ENCODE results near the gene CA9.

The CA9 gene

DNA sequence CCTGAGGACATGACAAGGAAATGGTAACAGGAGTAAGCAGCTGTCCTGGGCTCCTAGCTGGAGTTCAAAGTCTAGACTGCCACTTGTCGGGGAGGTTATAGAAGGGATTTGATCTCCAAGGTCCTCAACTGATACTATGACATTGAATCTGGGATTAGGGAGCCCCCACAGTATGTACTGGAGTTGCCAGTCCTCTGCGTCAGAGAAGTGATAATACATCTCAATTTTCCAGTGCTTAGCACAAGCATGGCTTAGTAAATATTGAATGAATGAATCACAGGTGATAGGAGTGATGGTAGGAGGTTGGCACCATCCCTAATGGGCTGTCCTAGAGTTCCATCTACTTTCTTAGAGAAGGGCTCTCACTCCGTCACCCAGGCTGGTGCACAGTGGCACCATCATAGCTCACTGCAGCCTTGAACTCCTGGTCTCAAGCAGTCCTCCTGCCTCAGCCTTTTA is 22.2 kb downstream of the CA9 start:
- no peak for DNase-seq

GRCh38 chr9:35696520-35697215 is 22.9 kb downstream of the CA9 start:
- DNase-seq = peak in 2 of 4 experiments; percentile 14 to 23

DNA sequence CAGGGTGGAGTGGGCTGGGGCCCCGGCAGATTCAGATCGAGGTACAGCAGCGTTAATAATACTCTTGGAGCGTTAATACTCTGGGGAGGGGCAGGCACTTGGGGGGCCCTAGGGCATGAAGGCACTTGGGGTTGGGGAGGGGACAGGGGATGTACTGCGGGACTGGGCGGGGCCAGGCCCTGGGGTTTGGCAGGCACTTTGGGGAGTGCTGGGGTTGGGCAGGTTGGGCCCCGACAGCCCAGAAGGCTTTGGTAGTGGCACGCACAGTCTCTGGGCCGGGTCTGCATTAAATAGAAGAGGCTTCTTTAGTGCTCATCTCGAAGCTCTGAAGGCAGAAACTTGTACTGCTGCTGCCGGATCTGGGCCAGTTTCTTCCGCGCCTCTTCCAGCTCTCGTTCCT is 23.8 kb downstream of the CA9 start:
- DNase-seq = no peak

GRCh38 chr9:35698231-35698630 is 24.5 kb downstream of the CA9 start:
- DNase-seq = no peak

GRCh38 chr9:35700031-35700430 is 26.3 kb downstream of the CA9 start:
- no peak for DNase-seq

- no peak for DNase-seq
Observed at GRCh38 chr9:35700942-35701341, 27.2 kb downstream of the CA9 start.

- no peak for DNase-seq
Observed at GRCh38 chr9:35702696-35703095, 29.0 kb downstream of the CA9 start.

- DNase-seq = no peak
Observed at GRCh38 chr9:35703906-35704672, 30.4 kb downstream of the CA9 start.

- no peak for DNase-seq
Observed at GRCh38 chr9:35705372-35705771, 31.6 kb downstream of the CA9 start.

DNA sequence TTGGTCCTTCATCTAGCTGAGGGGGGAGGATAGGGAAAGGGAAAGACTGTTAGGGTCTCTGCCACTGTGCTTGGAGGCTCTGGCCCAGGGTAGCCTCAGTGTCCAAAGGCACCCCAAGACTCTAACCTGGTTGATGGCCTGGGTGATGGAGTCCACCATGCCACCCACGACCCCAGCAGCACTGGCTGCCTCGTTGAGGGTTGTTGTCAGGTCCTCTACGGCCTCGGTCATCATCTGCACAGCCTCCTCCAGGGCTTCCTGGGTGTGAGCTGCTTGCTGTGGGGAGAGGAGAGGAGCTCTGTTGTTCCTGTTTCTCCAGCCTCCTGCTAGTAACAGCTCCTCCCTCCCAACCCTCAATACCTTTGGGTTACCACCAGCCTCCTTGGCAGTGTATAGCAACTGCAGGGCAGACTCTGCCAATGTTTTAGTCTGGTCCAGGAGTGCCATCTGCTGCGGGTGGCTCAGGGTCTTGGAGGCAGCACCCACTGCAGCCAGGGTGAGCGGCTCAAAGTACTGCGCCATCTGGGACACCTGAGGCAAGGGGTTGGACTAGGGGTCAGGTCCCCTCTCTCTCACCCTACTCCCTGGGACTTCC is 32.2 kb downstream of the CA9 start:
- DNase-seq = no peak

GRCh38 chr9:35706951-35707350 is 33.2 kb downstream of the CA9 start:
- no peak for DNase-seq

DNA sequence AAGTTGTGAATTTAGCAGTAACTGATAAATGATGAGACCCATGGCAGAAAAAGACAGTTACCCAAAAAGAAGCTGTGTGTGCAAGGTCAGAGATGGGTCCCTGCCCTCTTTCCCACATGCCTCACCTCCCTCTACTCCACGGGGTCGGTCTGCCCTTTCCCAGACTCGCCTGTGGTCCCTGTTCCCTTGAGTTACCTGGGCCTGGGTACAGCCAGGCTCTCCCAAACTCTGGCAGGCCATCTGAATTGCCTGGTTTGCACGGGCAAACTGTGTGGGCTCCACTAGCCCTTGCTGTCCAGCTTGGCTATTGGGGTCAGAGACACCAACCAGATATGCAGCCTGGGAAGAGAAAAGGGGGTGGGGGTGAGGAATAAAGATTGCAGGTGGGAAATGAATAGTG is 34.4 kb downstream of the CA9 start:
- no peak for DNase-seq

GRCh38 chr9:35710818-35711500 is 37.2 kb downstream of the CA9 start:
- DNase-seq = no peak

DNA sequence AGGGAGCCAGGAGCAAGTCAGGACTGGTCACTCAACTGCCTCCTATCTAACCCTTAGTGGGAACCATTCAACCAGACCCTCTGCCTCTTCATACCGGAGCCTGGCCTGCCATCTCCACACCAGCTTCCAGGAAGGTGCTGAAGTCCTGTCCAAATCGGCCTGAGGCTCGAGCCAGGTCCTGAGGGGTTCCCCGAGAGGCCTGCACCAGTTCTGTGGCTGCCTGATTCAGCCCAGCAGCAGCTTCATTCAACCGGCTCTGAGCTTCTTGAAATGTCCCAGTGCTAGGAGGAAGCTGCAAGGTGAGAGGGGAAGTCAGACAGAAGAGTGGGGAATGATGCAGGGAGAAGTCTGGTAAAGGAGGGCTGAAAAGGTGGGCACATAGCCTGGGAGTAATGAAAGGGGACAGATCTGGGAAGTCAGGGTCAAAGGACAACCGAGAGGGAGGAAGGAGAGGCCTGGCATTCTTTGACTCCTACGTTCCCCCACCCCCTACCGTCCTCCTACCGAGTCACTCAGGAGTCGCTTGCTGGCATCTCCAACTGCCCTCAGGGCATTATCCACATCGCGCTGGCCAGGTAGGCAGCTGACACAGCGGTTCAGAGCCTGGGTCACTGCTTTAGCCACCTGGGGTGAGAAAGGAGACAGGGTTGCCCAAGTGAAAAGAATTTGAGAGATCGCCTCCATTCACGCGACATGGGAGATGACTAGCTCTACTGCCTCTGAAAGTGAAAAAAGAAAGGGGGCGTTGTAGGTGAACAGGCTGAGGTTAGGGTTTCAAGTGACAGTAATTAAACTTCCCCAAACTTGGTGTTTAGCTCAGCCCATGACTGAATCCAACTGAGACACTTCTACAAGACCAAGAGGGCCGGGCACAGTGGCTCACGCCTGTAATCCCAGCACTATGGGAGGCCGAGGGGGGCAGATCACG is 38.0 kb downstream of the CA9 start:
- no peak for DNase-seq

DNA sequence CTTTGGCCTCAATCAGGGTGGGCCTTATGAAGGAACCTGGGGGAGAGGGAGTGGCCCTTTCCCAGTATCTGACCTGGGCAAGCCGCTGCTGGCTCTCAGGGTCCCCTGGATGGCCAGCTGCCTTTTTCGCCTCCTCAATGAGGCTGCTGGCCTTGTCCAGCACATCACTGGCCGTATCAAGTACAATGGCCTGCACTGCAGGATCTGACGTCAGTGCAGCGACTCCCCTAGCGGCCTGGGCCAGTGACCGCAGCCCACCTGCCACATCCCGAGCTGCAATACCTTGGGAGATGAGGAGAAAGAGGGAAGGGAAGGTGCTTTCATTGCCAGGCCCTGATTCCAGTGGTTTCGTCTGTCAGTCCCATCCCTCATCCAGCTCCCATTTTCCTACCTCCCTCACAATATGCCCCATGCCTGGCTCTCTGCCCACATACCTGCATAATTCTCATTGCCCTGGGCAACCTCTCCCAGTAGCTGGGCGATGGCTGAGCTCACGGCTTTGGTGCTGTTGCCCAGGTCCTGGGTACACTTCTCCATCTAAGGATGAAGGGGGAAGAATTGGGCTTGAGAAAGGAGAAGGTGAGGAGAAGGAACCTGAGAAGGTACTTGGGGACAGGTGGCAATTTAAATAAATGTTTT is 39.2 kb downstream of the CA9 start:
- no peak for DNase-seq

DNA sequence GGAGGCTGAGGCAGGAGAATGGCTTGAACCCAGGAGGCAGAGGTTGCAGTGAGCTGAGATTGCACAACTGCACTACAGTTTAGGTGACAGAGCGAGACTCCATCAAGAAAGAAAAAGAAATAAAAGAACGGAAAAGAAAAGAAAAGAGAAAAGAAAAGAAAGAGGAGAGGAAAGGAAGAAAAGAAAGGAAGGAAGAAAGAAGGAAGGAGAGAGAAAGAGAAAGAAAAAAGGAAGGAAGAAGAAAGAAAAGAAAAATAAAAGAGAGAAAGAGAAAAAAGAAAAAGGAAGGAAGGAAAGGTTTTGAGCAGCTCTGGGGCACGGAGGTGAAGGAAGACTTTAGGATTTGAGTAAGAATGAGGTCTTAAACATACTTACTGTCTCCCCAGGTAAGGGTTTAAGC is 39.9 kb downstream of the CA9 start:
- DNase-seq = no peak

DNA sequence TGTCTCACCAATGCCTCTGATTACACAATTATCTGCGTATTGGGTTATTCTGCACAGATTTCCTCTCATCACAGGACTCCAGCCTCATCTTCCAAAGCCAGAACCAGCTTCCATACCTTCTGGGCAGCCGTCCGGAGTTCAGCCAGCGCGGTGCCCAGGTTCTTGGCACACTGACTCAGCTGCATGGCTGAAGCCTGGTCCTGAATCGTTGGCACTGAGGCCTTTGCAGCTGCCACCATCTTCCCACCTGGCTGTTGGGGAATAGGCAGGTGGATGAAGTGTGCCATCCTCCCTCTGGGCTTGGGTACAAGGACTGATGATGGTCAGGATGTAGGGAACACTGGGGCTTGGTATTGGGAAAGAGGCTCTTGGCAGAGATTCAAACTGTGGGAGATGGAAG is 40.4 kb downstream of the CA9 start:
- no peak for DNase-seq

- DNase-seq = no peak
Observed at GRCh38 chr9:35714579-35715252, 41.0 kb downstream of the CA9 start.

- no peak for DNase-seq
Observed at GRCh38 chr9:35716230-35716629, 42.5 kb downstream of the CA9 start.

DNA sequence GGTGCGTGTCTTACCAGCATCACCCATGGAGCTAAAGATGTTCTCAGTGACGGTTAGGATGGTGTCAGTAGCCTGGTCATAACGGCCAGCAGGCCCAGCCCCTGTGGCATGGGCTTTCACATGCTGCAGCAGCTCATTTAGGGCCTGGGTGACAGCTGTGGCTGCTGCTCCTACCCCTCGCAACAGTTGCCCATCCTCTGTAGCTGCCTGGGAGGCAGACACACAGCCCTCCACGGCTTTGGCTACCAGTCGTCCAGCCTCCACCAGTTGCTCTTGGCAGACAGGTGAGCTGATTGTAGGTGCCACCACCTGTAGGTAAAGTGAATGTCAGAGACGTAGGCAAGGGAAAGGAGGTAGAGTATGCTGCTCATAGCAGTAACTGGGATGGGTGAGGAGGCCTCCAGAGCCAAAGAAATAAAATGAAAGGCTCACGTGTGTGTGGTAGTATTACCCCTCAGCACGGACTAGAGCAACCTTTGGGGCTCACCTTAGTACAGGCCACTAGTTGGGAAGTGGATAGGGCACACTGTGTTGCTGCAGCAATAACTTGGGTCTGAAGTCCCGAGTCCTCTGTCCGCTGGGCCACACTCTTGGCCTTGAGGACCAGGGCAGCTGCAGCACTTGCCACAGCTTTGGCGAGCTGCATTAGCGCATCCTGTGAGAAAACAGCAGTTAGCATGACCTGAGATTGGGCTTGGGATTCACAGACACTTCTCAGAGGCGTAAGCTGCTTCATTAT is 43.6 kb downstream of the CA9 start:
- DNase-seq = no peak
